GM12891 (cell line): ENCODE measurements around the gene NT5DC2.

Source experiments
- POLR2A ChIP-seq: IDR thresholded peaks from 2 replicates; pipeline ENCODE4 v1.6.1; 2011; ENCODE audit warnings: low read depth, low read length, control low read depth
- TAF1 ChIP-seq: IDR thresholded peaks from 2 replicates; pipeline ENCODE4 v1.6.1; 2011; ENCODE audit warnings: low read depth, low read length, control low read depth

- TF ChIP-seq POLR2A (no peak), TAF1 (no peak)
Measured at GRCh38 chr3:52520716-52521487, 12.8 kb downstream of the NT5DC2 start.
